ENCODE results near the gene RPS2.

- no peak for TF ChIP-seq CTCF (IDR thresholded peaks at IDR 0.05; ENCODE audit: insufficient read depth, low read length, poor library complexity, severe bottlenecking)
- TF ChIP-seq EZH2phosphoT487 (conservative IDR thresholded peaks at IDR 0.05; ENCODE audit: low read length): no peak
Measured at GRCh38 chr16:1999866-2000514, 35.4 kb upstream of the RPS2 start.
